COR-L47 (cell line): Measurements from ENCODE around the gene CTIF.

Experiments
- DNase-seq: peaks from one replicate; lab custom pipeline; 2025; lab: John Stamatoyannopoulos, UW

Gene CTIF

GRCh38 chr18:48533340-48534070, 5.3 kb upstream of the CTIF start:
- no peak for DNase-seq

GRCh38 chr18:48534364-48534763, 4.5 kb upstream of the CTIF start:
- DNase-seq = no peak

GRCh38 chr18:48535956-48536355, 2.9 kb upstream of the CTIF start:
- DNase-seq = no peak

- DNase-seq = no peak
Observed at GRCh38 chr18:48536516-48536915, 2.3 kb upstream of the CTIF start.

- peak; percentile 48 for DNase-seq
Observed at GRCh38 chr18:48539406-48540250, 797 bp downstream of the CTIF start.

- DNase-seq = peak; percentile 67
Observed at GRCh38 chr18:48540251-48541025, 1.6 kb downstream of the CTIF start.

GRCh38 chr18:48541026-48541746, 2.4 kb downstream of the CTIF start:
- DNase-seq = peak; percentile 57

GRCh38 chr18:48541747-48542400, 3.0 kb downstream of the CTIF start:
- DNase-seq = no peak

GRCh38 chr18:48542513-48543181, 3.8 kb downstream of the CTIF start:
- DNase-seq = no peak

GRCh38 chr18:48543228-48543627, 4.4 kb downstream of the CTIF start:
- DNase-seq = peak; percentile 17

GRCh38 chr18:48544116-48544515, 5.3 kb downstream of the CTIF start:
- no peak for DNase-seq

GRCh38 chr18:48544661-48545415, 6.0 kb downstream of the CTIF start:
- no peak for DNase-seq

- peak; percentile 93 for DNase-seq
Observed at GRCh38 chr18:48545757-48546321, 7.0 kb downstream of the CTIF start.

- no peak for DNase-seq
Observed at GRCh38 chr18:48546396-48546795, 7.6 kb downstream of the CTIF start.

GRCh38 chr18:48547531-48547981, 8.7 kb downstream of the CTIF start:
- DNase-seq = no peak

- no peak for DNase-seq
Observed at GRCh38 chr18:48548011-48548771, 9.4 kb downstream of the CTIF start.

GRCh38 chr18:48548921-48549320, 10.1 kb downstream of the CTIF start:
- DNase-seq = no peak

GRCh38 chr18:48550101-48550729, 11.4 kb downstream of the CTIF start:
- no peak for DNase-seq
